Psoas muscle (tissue), 8 donors: ENCODE measurements around the gene CEP350. TPM values are rescaled to one million over a fixed set of nuclear protein-coding genes. Genes with fewer than 3 reads are reported as not detected.

Experiments used
- ATAC-seq, 4 donors: fragments of 200-7000 bp; cut with Tn5 transposase; one replicate each; pipeline ENCODE4 v1.9.1; 2020; ENCODE audit warnings: moderate library complexity in 3 of 4, mild to moderate bottlenecking in 2 of 4
- DNase-seq, 2 donors: peaks; one replicate each; pipeline ENCODE4 v3.0.0-alpha.2; 2020
- H3K27ac ChIP-seq: fragments of 200-600 bp; one replicate; pipeline ENCODE4 v1.8.0; 2022
- H3K27me3 ChIP-seq, 3 donors: fragments of 200-600 bp in 1 of 3; one replicate each; pipeline versions ENCODE4 v1.6.1 to v1.8.0; 2013 to 2022; ENCODE audit warnings: low read length in 2 of 3, mild to moderate bottlenecking in 2 of 3, moderate library complexity in 1 of 3; ENCODE audit not compliant: insufficient read depth in 3 of 3
- H3K36me3 ChIP-seq, 2 donors: fragments of 200-600 bp in 1 of 2; one replicate each; pipeline versions ENCODE4 v1.6.1 to v1.8.0; 2013 to 2022; ENCODE audit warnings: low read depth in 1 of 2, mild to moderate bottlenecking in 1 of 2, moderate library complexity in 1 of 2; ENCODE audit not compliant: insufficient read depth in 1 of 2
- H3K4me1 ChIP-seq: fragments of 200-600 bp; one replicate; pipeline ENCODE4 v1.8.0; 2022
- H3K4me3 ChIP-seq: fragments of 200-600 bp; one replicate; pipeline ENCODE4 v1.8.0; 2022; ENCODE audit warnings: mild to moderate bottlenecking
- H3K9me3 ChIP-seq: fragments of 200-600 bp; one replicate; pipeline ENCODE4 v1.8.0; 2022
- CTCF ChIP-seq: fragments of 200-600 bp; IDR thresholded peaks from one replicate; pipeline ENCODE4 v1.8.0; 2022; ENCODE audit warnings: antibody characterized with exemption
- WGBS, 3 donors: extraction: QIAGEN DNeasy Blood & Tissue Kit; methylation state at CpG; one replicate each; pipeline versions ENCODE4 v1.1.6 to v1.1.7; 2013; 5-methylcytosine and 5-hydroxymethylcytosine counted together
- intact Hi-C, 2 donors: fragments of 100-400 bp; cut with DNase I; formaldehyde crosslinking; loops; one replicate each; pipeline versions ENCODE4 v1.11.0 to v1.14.2; 2022
- polyA plus RNA-seq, 3 donors: library from polyadenylated mRNA; stranded (reverse); fragments of 200-250 nt; gene quantifications; one replicate each; pipeline ENCODE4 v1.2.3, GENCODE V29; 2013
- total RNA-seq, 4 donors: library from RNA; stranded (reverse); fragmentation: NEBNext Ultra II Directional in 2 of 4; extraction: Animal tissue kit (Norgen Biotek cat#: 25700) in 2 of 4; gene quantifications; one replicate each; pipeline versions ENCODE4 v1.2.1 to v1.2.4, GENCODE V29; 2021 to 2023
- donor health status: healthy with polysubstance abuse.
- donor health status: DM: no; HTN: no; CAD: no; lungs with moderate emphysema.
- donor health status: Bipolar disorder and iron deficiency.
- donor health status: healthy.
- donor health status: DM: yes; HTN: yes; CAD: no.
- donor health status: DM: no; HTN: no; CAD: no.
- donor health status: DM: no; HTN: no; CAD: no.
- donor health status: DM: yes; HTN: yes; CAD: no.

CEP350 gene
- total and polyA plus RNA-seq, 7 donors = 5.1 to 65.3 (median 52.8) TPM

- Histone ChIP-seq H3K4me1 (peaks cover 53% of the 10 kb centered on the region), H3K36me3 (no peaks in the 10 kb centered on the region), H3K9me3 (peaks cover 11% of the 10 kb centered on the region), H3K4me3 (no peak overlapping the region), H3K27me3 (no peaks in the 10 kb centered on the region), H3K27ac (no peak overlapping the region)
- ATAC-seq (no peak), DNase-seq (no peak)
- no peak for TF ChIP-seq CTCF
- intact Hi-C loops = no loop called here
Observed at GRCh38 chr1:179966551-179966950, 11.9 kb downstream of the CEP350 start.

- WGBS, 3 donors = 74 to 88% (median 75%) methylated on average over 6 of the region's 6 CpGs
- Histone ChIP-seq H3K27ac (peak overlapping the region; percentile 62), H3K27me3 (no peaks in the 10 kb centered on the region), H3K9me3 (peaks cover 11% of the 10 kb centered on the region), H3K4me3 (peak overlapping the region; percentile 12), H3K36me3 (no peaks in the 10 kb centered on the region), H3K4me1 (peaks cover 49% of the 10 kb centered on the region)
- DNase-seq (no peak), ATAC-seq (no peak)
- intact Hi-C loops = no loop called here
- no peak for TF ChIP-seq CTCF
Observed at GRCh38 chr1:179968284-179968993, 13.8 kb downstream of the CEP350 start.

DNA sequence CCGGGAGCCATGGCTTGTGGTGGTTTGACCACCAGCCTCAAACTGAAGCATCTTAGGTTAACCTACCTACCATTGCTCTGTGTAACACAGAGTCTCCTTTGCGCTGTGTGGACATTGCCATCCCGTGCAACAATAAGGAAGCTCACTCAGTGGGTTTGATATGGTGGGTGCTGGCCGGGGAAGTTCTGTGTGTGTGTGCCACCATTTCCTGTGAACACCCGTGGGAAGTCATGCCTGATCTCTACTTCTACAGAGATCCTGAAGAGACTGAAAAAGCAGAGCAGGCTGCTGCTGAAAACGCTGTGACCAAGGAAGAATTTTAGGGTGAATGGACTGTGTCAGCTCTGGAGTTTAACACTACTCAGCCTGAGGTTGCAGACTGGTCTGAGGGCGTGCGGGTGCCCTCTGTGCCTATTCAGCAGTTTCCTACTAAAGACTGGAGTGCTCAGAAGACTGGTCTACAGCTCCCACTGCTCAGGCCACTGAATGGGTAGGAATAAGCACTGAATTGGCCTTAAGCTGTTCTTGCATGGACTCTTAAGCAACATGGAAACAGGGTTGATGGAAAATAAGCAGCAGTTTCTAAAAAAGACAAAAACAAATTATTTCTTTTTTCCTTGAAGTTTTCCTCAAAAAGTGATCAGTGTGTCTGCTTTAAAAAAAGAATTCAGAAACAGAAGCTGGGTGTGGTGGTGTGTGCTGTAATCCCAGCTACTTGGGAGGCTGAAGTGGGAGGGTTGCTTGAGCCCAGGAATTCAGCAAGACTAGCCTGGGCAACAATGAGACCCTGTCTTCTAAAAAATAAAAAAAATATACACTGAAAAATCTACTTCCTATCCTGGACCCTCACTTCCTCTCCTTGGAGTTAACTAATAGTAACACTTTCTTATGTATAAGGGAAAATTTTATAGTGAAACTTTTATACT is 14.6 kb downstream of the CEP350 start:
- TF ChIP-seq CTCF = no peak
- peak overlapping the region; percentile 62 for H3K27ac ChIP-seq

DNA sequence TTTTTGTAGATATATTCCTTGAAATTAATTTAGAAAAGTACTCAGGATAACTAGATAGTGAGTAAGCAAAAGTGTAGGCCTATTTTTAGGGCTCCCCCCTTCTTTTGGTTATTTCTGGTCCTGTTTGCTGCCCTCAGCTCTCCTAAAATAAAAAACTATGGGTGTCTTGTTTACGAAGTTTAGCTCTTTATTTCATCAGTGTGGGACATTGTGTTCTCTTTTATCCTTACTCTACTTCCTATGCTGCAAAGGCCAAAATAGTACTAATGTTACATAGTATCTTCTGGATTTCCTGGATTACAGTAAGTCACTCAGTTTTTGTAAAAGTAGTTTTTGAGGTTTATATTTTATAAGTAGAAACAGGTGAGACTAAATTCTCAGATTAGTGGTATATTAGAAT is 15.4 kb downstream of the CEP350 start:
- no peaks in the 10 kb centered on the region for H3K27me3 ChIP-seq
- H3K27ac ChIP-seq = peak overlapping the region; percentile 62
- peaks cover 11% of the 10 kb centered on the region for H3K9me3 ChIP-seq
- H3K4me3 ChIP-seq = peak overlapping the region; percentile 28
- peaks cover 58% of the 10 kb centered on the region for H3K4me1 ChIP-seq
- DNase-seq (no peak), ATAC-seq (peak; percentile 34 to 91 (median 84))
- H3K36me3 ChIP-seq = no peaks in the 10 kb centered on the region
- TF ChIP-seq CTCF = no peak
- intact Hi-C loops = no loop called here
- 3 to 18% (median 17%) methylated on average over 1 of the region's 1 CpG for WGBS, 3 donors

More for the DNA sequence above, 14.6 kb downstream of the CEP350 start:
- Histone ChIP-seq H3K27me3 (no peaks in the 10 kb centered on the region), H3K36me3 (no peaks in the 10 kb centered on the region), H3K4me1 (peaks cover 56% of the 10 kb centered on the region), H3K4me3 (peak overlapping the region; percentile 28), H3K9me3 (peaks cover 11% of the 10 kb centered on the region)
- DNase-seq (no peak), ATAC-seq (peak in 3 of 4 donors; percentile 32 to 64 (median 54))
- intact Hi-C loops = no loop called here
- 49 to 71% (median 56%) methylated on average over 8 of the region's 8 CpGs for WGBS, 3 donors
